DMS53 treated with DMSO at 0.1 percent for 48 hours (cell line): ENCODE data around the gene MRFAP1L1.

Source experiments
- DNase-seq: peaks from one replicate; lab custom pipeline; 2025; ENCODE audit not compliant: unreplicated experiment; lab: John Stamatoyannopoulos, UW

The MRFAP1L1 gene

GRCh38 chr4:6663596-6664393 is 45.9 kb downstream of the MRFAP1L1 start:
- DNase-seq, result peak; percentile 29

DNA sequence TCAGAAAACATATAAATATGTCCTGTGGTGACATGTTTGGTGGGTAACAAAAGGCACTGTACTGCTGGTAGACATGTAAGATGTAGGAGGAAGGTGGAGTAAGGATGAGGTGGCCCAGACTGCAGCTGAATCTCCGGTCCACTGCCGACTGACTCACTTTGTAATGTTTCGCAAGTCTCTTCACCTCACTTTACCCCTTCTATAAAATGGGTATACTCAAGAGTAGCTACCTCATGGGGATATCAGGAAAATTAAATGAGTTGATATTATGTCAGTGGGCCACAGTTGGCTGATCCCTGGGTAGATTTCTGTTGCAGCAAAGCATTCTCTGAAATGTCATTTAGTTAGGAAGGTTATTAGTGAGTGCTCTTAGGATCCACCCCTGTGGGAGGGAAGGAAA is 47.1 kb downstream of the MRFAP1L1 start:
- no peak for DNase-seq

DNA sequence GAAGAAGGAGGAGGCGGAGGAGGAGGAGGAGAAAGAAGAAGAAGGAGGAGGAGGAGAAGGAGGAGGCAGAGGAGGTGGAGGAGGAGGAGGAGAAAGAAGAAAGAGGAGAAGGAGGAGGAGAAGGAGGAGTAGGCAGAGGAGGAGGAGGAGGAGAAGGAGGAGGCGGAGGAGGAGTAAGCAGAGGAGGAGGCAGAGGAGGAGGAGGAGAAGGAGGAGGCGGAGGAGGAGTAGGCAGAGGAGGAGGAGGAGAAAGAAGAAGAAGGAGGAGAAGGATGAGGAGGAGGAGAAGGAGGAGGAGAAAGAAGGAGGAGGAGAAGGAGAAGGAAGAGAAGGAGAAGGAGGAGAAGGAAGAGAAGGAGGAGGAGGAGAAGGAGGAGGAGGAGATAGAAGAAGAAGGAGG is 49.2 kb downstream of the MRFAP1L1 start:
- DNase-seq, result no peak

DNA sequence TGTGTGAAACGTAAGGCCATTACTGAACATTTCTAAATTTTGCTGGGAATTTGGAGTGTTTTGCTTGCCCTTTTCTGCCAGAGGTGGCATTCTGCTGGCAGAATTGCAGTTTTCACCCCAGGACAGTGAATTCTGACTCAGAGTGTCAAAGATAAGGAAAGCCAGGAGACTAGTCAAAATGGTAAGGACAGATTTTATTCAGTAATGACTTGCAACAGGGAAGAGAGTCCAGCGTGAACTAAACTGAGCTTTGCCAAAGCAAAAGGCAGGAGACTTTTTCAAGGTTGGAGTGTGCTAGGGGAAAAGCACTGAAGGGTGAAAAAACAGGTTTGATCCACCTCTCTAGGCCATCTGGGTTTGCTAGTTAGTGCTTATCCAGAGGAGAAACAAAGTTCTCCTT is 49.8 kb downstream of the MRFAP1L1 start:
- no peak for DNase-seq

- DNase-seq, result no peak
These were observed 51.0 kb downstream of the MRFAP1L1 start for GRCh38 chr4:6658597-6659075.

DNA sequence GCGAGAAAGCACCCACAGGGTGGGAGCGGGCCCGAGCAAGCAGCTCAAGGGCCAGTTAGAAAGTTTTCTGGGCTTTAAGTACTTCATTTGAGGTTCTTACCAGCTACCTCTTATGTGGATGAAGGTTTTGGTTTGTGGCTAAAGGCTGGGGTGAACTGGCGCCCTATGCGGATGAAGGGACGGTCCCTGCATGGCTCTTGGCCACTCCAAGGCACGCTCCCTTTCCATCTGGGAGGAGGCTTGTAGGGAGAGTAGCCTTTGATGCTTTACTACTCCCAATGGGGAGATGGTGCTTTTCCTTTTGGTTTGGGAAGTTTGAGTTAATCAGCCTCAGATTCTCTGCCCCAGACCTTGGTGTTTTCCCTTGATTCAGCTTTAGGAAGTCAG is 51.5 kb downstream of the MRFAP1L1 start:
- DNase-seq, result no peak
